ENCODE data around the gene ETS1.

Gene ETS1

DNA sequence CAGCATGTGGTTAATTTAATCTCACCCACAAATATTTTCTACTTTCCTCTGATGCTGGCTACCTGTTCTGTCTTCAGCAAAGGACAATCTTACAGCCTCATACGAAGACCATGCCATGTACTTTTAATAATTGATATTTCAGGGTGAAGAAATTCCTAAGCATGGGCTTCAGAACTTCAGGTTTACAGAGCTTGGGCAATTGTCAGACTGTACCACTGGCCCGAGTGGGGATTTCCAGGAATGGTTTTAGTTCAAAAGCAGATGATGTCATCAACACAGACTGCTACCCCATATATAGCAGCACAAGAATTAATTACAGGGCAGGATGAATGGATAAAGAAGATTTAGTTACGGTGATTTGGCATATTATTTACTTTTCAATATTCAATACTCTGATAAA, 171.8 kb downstream of the ETS1 start:
- TF ChIP-seq, protein P1, sequence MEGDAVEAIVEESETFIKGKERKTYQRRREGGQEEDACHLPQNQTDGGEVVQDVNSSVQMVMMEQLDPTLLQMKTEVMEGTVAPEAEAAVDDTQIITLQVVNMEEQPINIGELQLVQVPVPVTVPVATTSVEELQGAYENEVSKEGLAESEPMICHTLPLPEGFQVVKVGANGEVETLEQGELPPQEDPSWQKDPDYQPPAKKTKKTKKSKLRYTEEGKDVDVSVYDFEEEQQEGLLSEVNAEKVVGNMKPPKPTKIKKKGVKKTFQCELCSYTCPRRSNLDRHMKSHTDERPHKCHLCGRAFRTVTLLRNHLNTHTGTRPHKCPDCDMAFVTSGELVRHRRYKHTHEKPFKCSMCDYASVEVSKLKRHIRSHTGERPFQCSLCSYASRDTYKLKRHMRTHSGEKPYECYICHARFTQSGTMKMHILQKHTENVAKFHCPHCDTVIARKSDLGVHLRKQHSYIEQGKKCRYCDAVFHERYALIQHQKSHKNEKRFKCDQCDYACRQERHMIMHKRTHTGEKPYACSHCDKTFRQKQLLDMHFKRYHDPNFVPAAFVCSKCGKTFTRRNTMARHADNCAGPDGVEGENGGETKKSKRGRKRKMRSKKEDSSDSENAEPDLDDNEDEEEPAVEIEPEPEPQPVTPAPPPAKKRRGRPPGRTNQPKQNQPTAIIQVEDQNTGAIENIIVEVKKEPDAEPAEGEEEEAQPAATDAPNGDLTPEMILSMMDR (IDR thresholded peaks at IDR 0.05; ENCODE audit: low read depth, low read length) = no peak
- H3K4me3 ChIP-seq (ENCODE audit: low read depth, low read length) = no peak overlapping the region
- peak; percentile 45 for DNase-seq (ENCODE audit: low read depth, low spot score)
- in situ Hi-C loops (cut with HindIII; ENCODE audit: low sequenced_read_pairs) = no loop called here

DNA sequence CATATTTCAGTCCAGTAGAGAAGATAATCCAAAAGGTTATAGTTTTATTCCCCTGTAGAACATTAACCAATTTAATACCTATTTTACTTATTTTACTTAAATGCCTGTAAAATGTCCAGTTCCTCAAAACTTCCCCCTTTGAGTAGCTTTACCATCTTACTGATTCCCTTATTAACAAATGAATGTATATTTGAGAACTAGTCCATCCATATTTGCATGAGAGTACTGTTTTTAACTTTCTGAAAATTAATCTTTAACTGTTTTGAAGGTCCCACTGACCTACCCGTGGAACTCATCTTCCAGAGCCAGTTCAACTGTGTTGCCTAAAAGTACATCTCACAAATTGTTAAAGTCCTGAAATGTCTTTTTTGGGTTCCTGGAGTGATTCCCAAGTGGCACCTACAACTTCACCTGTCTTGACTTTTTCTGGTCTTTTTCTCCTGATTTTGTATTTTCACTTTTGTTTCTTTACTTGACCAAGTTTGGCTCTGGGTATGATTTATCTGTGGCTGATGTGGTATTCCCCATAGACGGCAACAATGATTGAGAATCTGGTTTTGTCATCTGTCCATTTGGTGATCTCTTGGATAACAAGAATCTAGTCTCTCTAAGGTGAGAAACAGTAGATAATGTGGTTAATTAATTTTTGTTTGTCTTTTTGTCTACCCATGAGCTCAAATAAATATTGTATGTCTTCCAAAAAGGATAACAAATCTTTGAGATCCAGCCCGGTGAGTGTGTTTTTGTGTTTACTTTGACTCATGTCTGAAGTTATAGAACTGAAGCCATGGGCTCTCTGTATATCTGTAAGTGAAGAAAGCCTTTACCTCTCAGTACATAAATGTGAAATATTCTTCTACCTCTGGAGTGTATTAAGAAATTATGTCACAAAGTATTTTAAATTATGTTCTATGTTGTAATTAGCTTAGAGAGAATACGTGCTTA, 174.2 kb downstream of the ETS1 start:
- in situ Hi-C loops (cut with HindIII; ENCODE audit: low sequenced_read_pairs) = no loop called here
- DNase-seq (ENCODE audit: low read depth, low spot score) = no peak

DNA sequence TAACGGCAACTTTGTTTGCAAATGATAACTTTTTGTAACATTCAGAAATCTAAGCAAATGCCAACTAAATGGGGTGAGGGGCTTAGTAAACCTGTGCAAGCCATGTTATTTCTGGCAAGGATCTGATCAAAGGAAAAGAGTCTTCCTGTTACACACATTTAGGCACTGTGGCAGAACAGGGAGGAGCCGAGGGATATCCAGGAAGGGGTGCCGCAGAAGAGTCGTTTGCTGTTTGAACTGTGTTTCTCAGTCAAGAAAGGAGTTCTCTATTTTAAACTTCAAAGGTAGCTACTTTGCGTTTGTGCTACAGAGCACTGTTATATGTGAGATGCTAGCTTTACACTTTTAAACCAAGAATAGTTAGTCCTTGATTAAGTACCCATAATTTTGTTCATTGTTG, 175.5 kb downstream of the ETS1 start:
- DNase-seq (ENCODE audit: low read depth, low spot score) = no peak
- no peak overlapping the region for H3K4me3 ChIP-seq (ENCODE audit: low read depth, low read length)
- TF ChIP-seq, protein P1 (IDR thresholded peaks at IDR 0.05; ENCODE audit: low read depth, low read length) = no peak
- in situ Hi-C loops (cut with HindIII; ENCODE audit: low sequenced_read_pairs) = no loop called here

More for the DNA sequence above, 174.2 kb downstream of the ETS1 start:
- TF ChIP-seq, protein P1 (IDR thresholded peaks at IDR 0.05; ENCODE audit: low read depth, low read length) = no peak
- H3K4me3 ChIP-seq (ENCODE audit: low read depth, low read length) = no peak overlapping the region

DNA sequence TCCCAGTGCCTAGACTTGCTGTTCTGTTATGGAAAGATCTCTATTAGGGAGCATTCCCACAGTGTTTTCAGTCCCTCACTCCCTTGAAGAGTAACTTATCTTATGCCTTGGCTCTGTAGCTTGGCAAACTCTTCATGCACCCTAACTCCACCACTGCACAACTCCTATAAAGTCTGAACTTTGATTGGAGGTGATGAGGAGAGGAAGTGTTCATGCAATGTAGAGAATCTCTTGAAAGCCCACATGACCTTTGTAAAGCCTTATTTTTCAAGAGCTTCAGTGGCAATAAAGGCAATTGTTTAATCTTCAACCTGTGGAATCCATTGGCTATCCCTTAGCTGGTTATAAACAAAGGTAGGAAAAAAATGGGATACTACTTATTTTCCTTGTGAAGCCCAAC, 176.2 kb downstream of the ETS1 start:
- no peak for DNase-seq (ENCODE audit: low read depth, low spot score)
- TF ChIP-seq, protein P1 (IDR thresholded peaks at IDR 0.05; ENCODE audit: low read depth, low read length) = no peak
- H3K4me3 ChIP-seq (ENCODE audit: low read depth, low read length) = no peak overlapping the region
- in situ Hi-C loops (cut with HindIII; ENCODE audit: low sequenced_read_pairs) = no loop called here

DNA sequence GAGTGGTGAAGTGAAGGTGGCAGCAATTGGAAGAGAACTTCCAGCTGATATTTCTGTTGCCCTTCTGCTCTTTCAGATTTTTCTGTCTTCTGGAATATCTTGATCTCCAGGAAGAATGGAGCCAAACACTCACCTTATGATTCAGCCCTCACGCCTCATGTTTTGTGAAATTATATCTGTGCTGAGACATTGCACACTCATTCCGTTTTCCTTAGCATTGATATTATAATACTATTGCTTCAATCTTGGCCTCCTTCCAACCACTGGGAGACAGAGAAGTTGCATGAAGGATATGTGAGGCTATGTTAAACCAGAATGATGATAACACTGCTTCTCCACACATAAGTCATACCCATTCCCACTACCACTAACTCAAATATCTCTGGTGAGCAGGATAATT, 177.9 kb downstream of the ETS1 start:
- DNase-seq (ENCODE audit: low read depth, low spot score) = peak; percentile 66
- H3K4me3 ChIP-seq (ENCODE audit: low read depth, low read length) = no peak overlapping the region
- in situ Hi-C loops (cut with HindIII; ENCODE audit: low sequenced_read_pairs) = no loop called here
- TF ChIP-seq, protein P1 (IDR thresholded peaks at IDR 0.05; ENCODE audit: low read depth, low read length) = no peak

All from astrocyte of the spinal cord (primary cell).